PC-3 (cell line): Measurements from ENCODE around the gene MTHFD1L. TPM values are rescaled to one million over a fixed set of nuclear protein-coding genes. Genes with fewer than 3 reads are reported as not detected.

Experiments
- ATAC-seq: fragments of 200-7000 bp; cut with Tn5 transposase; 2 replicates; pipeline ENCODE4 v1.9.1; 2020; ENCODE audit warnings: mild to moderate bottlenecking, moderate library complexity
- BruUV-seq: library from RNA; stranded (reverse); fragments of 400-500 nt; replicated peaks from 2 replicates; lab custom pipeline; 2021; lab: Mats Ljungman, UMichigan
- CTCF ChIA-PET: fragments of 300-600 bp; sonication (Branson Sonifier 250); formaldehyde crosslinking; loops from one replicate; lab custom pipeline; 2022; ENCODE audit warnings: antibody characterized with exemption; lab: Charles Lee
- POLR2A ChIA-PET: fragments of 300-600 bp; sonication (Branson Sonifier 250); formaldehyde crosslinking; loops from one replicate; lab custom pipeline; 2022; ENCODE audit warnings: antibody characterized with exemption; ENCODE audit not compliant: unreplicated experiment; lab: Charles Lee
- DNase-seq: peaks from one replicate; pipeline ENCODE4 v3.0.0-alpha.2; 2015
- H2AFZ ChIP-seq: fragments of 300-600 bp; sonication (generic); 2 replicates; pipeline ENCODE4 v1.6.0; 2016; ENCODE audit warnings: antibody characterized with exemption, low read length
- H3F3A ChIP-seq: fragments of 300-600 bp; sonication (generic); one replicate; pipeline ENCODE4 v1.6.0; 2017; ENCODE audit warnings: antibody characterized with exemption, low read length, control low read depth, mild to moderate bottlenecking; ENCODE audit not compliant: unreplicated experiment
- H3K27ac ChIP-seq: fragments of 300-600 bp; sonication (generic); 2 replicates; pipeline ENCODE4 v1.5.1; 2016; ENCODE audit warnings: mild to moderate bottlenecking, low read length
- H3K27me3 ChIP-seq: fragments of 300-600 bp; sonication (generic); 2 replicates; pipeline ENCODE4 v1.6.1; 2016; ENCODE audit warnings: low read length, mixed read lengths
- H3K36me3 ChIP-seq: fragments of 300-600 bp; sonication (generic); 2 replicates; pipeline ENCODE4 v1.6.1; 2016; ENCODE audit warnings: low read depth, mixed run types, low read length, mixed read lengths
- H3K4me1 ChIP-seq: fragments of 300-600 bp; sonication (generic); 2 replicates; pipeline ENCODE4 v1.5.1; 2016; ENCODE audit warnings: low read length; ENCODE audit not compliant: insufficient read depth
- H3K4me2 ChIP-seq: fragments of 300-600 bp; sonication (generic); 2 replicates; pipeline ENCODE4 v1.6.0; 2016; ENCODE audit warnings: low read length
- H3K4me3 ChIP-seq: fragments of 300-600 bp; sonication (generic); 2 replicates; pipeline ENCODE4 v1.5.1; 2016; ENCODE audit warnings: mild to moderate bottlenecking, low read length, mixed read lengths
- H3K79me2 ChIP-seq: fragments of 300-600 bp; sonication (generic); 2 replicates; pipeline ENCODE4 v1.6.1; 2017; ENCODE audit warnings: low read length, mixed read lengths
- H3K9ac ChIP-seq: fragments of 300-600 bp; sonication (generic); 2 replicates; pipeline ENCODE4 v1.6.0; 2016; ENCODE audit warnings: mild to moderate bottlenecking, low read length
- H3K9me2 ChIP-seq: fragments of 300-600 bp; sonication (generic); replicated peaks from 2 replicates; pipeline ENCODE4 v1.6.1; 2016; ENCODE audit warnings: mixed run types, low read length, mixed read lengths
- H3K9me3 ChIP-seq: fragments of 300-600 bp; sonication (generic); 2 replicates; pipeline ENCODE4 v1.6.1; 2016; ENCODE audit warnings: low read length, mixed read lengths
- H4K20me1 ChIP-seq: fragments of 300-600 bp; sonication (generic); 2 replicates; pipeline ENCODE4 v1.6.1; 2016; ENCODE audit warnings: low read length, mixed read lengths
- CTCF ChIP-seq: fragments of 300-600 bp; sonication (generic); conservative IDR thresholded peaks from 2 replicates; pipeline ENCODE4 v1.5.1; 2017; ENCODE audit warnings: antibody characterized with exemption, low read depth, mild to moderate bottlenecking, low read length
- EZH2 ChIP-seq: fragments of 300-600 bp; sonication (generic); IDR thresholded peaks from one replicate; pipeline ENCODE4 v1.6.1; 2017; ENCODE audit warnings: antibody characterized with exemption, mild to moderate bottlenecking, low read length; ENCODE audit not compliant: unreplicated experiment
- EZH2phosphoT487 ChIP-seq: fragments of 300-600 bp; sonication (generic); IDR thresholded peaks from 2 replicates; pipeline ENCODE4 v1.6.1; 2018; ENCODE audit warnings: mild to moderate bottlenecking, antibody characterized with exemption, low read length, borderline replicate concordance
- intact Hi-C: fragments of 100-400 bp; cut with micrococcal nuclease; formaldehyde crosslinking; loops from 2 replicates; pipeline ENCODE4 v1.9.0; 2023
- total RNA-seq: library from RNA; depleted of rRNA; stranded (reverse); fragments of >200 nt; gene quantifications from 2 replicates; pipeline ENCODE4 v1.2.3, GENCODE V29; 2014

MTHFD1L gene
- total RNA-seq, 1 experiment from 2014 or later, result 11.9 TPM

DNA sequence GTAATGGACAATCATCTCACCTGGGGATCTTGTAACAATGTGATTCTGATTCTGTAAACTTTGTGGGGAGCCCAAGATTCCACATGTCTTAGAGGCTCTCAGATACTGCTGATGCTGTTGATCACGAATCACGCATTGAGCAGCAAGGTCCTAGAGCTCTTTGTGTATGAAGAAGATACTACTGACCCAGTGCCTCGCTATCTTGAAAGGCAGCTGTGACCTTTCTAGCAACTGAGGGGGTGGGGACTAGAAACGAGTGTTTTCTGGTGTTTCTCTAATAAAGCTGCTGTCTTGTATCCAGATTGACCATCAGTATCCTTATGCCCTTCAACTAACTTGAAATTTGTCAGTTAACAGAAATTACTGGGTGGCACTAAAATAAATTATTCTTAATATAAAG is 142.9 kb downstream of the MTHFD1L start:
- TF ChIP-seq CTCF, result no peak
- TF ChIP-seq EZH2phosphoT487, result no peak
- TF ChIP-seq EZH2, result no peak
- DNase-seq (no peak), ATAC-seq (no peak)
- no TSS peak for BruUV-seq
- H2AFZ ChIP-seq, result no peak overlapping the region
- H3K9ac ChIP-seq, result no peak overlapping the region
- H3K9me3 ChIP-seq, result no peaks in the 10 kb centered on the region
- no peaks in the 10 kb centered on the region for H3K27me3 ChIP-seq
- H3K4me2 ChIP-seq, result no peak overlapping the region
- no peaks in the 10 kb centered on the region for H3K36me3 ChIP-seq
- no peak overlapping the region for H3K4me3 ChIP-seq
- H3K9me2 ChIP-seq, result no peaks in the 10 kb centered on the region
- H3K79me2 ChIP-seq, result no peaks in the 10 kb centered on the region
- H3K4me1 ChIP-seq, result peaks cover 16% of the 10 kb centered on the region
- no peaks in the 10 kb centered on the region for H3F3A ChIP-seq
- no peak overlapping the region for H3K27ac ChIP-seq
- ChIA-PET CTCF (no interaction called here), POLR2A (no interaction called here)
- no peaks in the 10 kb centered on the region for H4K20me1 ChIP-seq
- intact Hi-C loops, result no loop called here

DNA sequence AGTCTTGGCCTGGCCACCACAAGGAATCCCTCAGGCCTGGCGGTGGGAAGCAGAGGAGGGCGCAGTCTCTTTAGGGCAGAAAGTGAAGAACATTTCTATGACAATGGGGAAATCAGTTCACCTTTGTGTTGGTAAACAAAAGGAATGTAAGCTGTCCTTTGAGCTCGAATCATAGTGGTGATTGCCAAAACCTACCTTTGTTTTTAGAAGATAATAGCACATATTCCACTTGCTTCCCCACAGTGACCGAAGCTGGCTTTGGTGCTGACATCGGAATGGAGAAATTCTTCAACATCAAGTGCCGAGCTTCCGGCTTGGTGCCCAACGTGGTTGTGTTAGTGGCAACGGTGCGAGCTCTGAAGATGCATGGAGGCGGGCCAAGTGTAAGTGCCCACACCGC is 144.1 kb downstream of the MTHFD1L start:
- intact Hi-C loops, result no loop called here
- ChIA-PET POLR2A (interaction anchor here (0.7 kb wide), 1 partner anchor 316 kb away, joined by 3 read pairs; no protein-coding TSS in a partner anchor), CTCF (no interaction called here)
- Histone ChIP-seq H4K20me1 (no peaks in the 10 kb centered on the region), H3K27me3 (no peaks in the 10 kb centered on the region), H3K36me3 (no peaks in the 10 kb centered on the region), H3K79me2 (no peaks in the 10 kb centered on the region), H3K9ac (no peak overlapping the region), H3K27ac (no peak overlapping the region), H3K4me1 (peaks cover 13% of the 10 kb centered on the region), H3K9me3 (no peaks in the 10 kb centered on the region), H3K4me2 (no peak overlapping the region), H3K9me2 (no peaks in the 10 kb centered on the region), H2AFZ (no peak overlapping the region), H3F3A (no peaks in the 10 kb centered on the region), H3K4me3 (no peak overlapping the region)
- TF ChIP-seq EZH2 (no peak), EZH2phosphoT487 (no peak), CTCF (no peak)
- ATAC-seq, result no peak
- BruUV-seq, result no TSS peak
- DNase-seq, result no peak

DNA sequence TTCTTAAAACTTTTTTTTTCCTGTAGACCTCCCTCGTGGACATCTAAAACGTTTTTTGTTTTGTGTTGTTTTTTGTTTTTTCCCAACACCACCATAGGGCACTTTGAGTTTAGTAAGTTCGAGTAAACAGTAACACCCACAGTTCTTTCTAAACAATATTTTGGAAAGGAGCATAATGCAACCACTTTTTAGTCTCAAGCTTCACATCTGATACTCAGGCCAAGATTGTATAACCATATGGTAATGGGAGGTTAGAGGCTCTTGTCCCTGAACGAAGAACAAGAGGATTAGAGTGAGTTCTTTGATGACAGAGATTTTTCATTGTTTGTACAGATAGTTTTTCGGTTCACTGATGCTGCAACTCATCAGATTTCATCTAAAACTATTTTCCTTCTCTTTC is 144.6 kb downstream of the MTHFD1L start:
- POLR2A ChIA-PET, result no interaction called here
- TF ChIP-seq EZH2 (no peak), CTCF (no peak), EZH2phosphoT487 (no peak)

More for the DNA sequence above, 144.6 kb downstream of the MTHFD1L start:
- H3K9me3 ChIP-seq, result no peaks in the 10 kb centered on the region
- no peak for ATAC-seq
- H2AFZ ChIP-seq, result no peak overlapping the region
- no peak overlapping the region for H3K4me3 ChIP-seq
- no peaks in the 10 kb centered on the region for H3F3A ChIP-seq
- H3K4me2 ChIP-seq, result no peak overlapping the region
- H3K9me2 ChIP-seq, result no peaks in the 10 kb centered on the region
- no peaks in the 10 kb centered on the region; the same call in 1 of the 2 replicates for H3K36me3 ChIP-seq
- no peak overlapping the region for H3K9ac ChIP-seq
- BruUV-seq, result no TSS peak
- peaks cover 9% of the 10 kb centered on the region for H3K4me1 ChIP-seq
- H4K20me1 ChIP-seq, result no peaks in the 10 kb centered on the region
- no peaks in the 10 kb centered on the region for H3K79me2 ChIP-seq
- H3K27me3 ChIP-seq, result no peaks in the 10 kb centered on the region
- no peak for DNase-seq
- CTCF ChIA-PET, result no interaction called here
- H3K27ac ChIP-seq, result no peak overlapping the region
- intact Hi-C loops, result loop anchor here (10.0 kb wide), 1 partner anchor 235 kb away; no protein-coding TSS in a partner anchor
